SK-N-DZ (cell line): ENCODE measurements around the gene DSCAM. TPM values are rescaled to one million over a fixed set of nuclear protein-coding genes. Genes with fewer than 3 reads are reported as not detected.
"Not testable (repeated sequence)": the region's sequence is repeated elsewhere in the genome, so short reads cannot be mapped to it uniquely, and the experiment has no call there.

ENCODE experiments used
- DNase-seq: peaks from one replicate; pipeline ENCODE4 v3.0.0-alpha.2; 2015; ENCODE audit warnings: low spot score
- polyA plus RNA-seq, 2 experiments: library from polyadenylated mRNA; depleted of rRNA; stranded (reverse); fragments of >200 nt; gene quantifications; 2 replicates each; pipeline ENCODE4 v1.2.3, GENCODE V29; 2014

Gene DSCAM
- polyA plus RNA-seq (2014; cell fraction: cytosol; rRNA removed) = 0.06 and 0.07 TPM in 2 replicates
- 0.03 TPM in 1 of 2 replicates, not detected in the other for polyA plus RNA-seq (2014; cell fraction: nucleus; rRNA removed)

GRCh38 chr21:40846587-40847411 is at the start of gene DSCAM:
Gene DSCAM, minus strand, starts transcription at chr21:40847158. Its CDS starts 497 bp downstream, at chr21:40846661.
- DNase-seq = peak; percentile 12

GRCh38 chr21:40895697-40896096 is 48.7 kb upstream of the DSCAM start:
- DNase-seq = not testable (repeated sequence)

GRCh38 chr21:40886931-40887330 is 40.0 kb upstream of the DSCAM start:
- no peak for DNase-seq

GRCh38 chr21:40886006-40886405 is 39.0 kb upstream of the DSCAM start:
- no peak for DNase-seq

- no peak for DNase-seq
Measured at GRCh38 chr21:40882192-40882915, 35.4 kb upstream of the DSCAM start.

- DNase-seq = no peak
Measured at GRCh38 chr21:40881767-40882166, 34.8 kb upstream of the DSCAM start.

GRCh38 chr21:40871099-40871498 is 24.1 kb upstream of the DSCAM start:
- DNase-seq = no peak

- no peak for DNase-seq
Measured at GRCh38 chr21:40863839-40864238, 16.9 kb upstream of the DSCAM start.

GRCh38 chr21:40858517-40858916 is 11.6 kb upstream of the DSCAM start:
- DNase-seq = no peak

GRCh38 chr21:40853956-40854688 is 7.2 kb upstream of the DSCAM start:
- no peak for DNase-seq

GRCh38 chr21:40852563-40852962 is 5.6 kb upstream of the DSCAM start:
- DNase-seq = no peak

GRCh38 chr21:40851749-40852148 is 4.8 kb upstream of the DSCAM start:
- DNase-seq = no peak

GRCh38 chr21:40850071-40850470 is 3.1 kb upstream of the DSCAM start:
- no peak for DNase-seq

GRCh38 chr21:40847951-40848350 is 993 bp upstream of the DSCAM start:
- DNase-seq = peak; percentile 18

- DNase-seq = no peak
Measured at GRCh38 chr21:40846103-40846502, 855 bp downstream of the DSCAM start.

GRCh38 chr21:40845441-40845995 is 1.4 kb downstream of the DSCAM start:
- DNase-seq = no peak

- DNase-seq = no peak
Measured at GRCh38 chr21:40844935-40845334, 2.0 kb downstream of the DSCAM start.

- no peak for DNase-seq
Measured at GRCh38 chr21:40842197-40842552, 4.8 kb downstream of the DSCAM start.

GRCh38 chr21:40841524-40842196 is 5.3 kb downstream of the DSCAM start:
- DNase-seq = peak; percentile 80

- no peak for DNase-seq
Measured at GRCh38 chr21:40840401-40841125, 6.4 kb downstream of the DSCAM start.
